Measurements from ENCODE around the gene PDXK.

Gene PDXK

DNA sequence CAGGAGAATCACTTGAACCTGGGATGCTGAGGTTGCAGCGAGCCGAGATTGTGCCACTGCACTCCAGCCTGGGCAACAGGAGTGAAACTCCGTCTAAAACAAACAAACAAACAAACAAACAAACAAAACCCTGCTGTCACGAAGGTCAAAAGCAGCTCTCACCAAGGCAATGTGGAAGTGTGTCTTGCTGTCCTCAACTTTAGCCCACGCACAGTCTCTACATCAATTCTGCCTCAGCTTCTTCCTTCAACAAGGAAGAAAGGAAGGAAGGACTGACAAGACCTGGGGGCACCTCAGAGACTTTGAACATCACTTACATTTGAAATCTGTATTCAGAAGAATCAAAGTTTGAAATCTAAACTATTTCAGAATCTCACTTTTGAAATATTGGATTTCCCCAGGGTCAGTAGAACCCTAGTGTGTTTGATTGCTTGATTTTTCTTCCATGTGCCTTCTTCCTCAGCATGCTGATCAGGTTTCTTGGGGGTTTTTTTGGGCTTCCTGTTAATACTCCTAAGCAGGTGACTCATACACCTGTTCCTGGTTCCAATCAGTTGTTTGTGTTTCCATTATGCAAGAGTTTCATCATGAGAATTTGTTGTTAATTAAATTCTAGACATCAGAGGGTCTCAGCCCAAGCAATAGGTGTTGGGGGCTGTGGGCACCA is 63.6 kb downstream of the PDXK start:
- no peak overlapping the region for H3K4me3 ChIP-seq (ENCODE audit: control insufficient read depth, low read depth, low read length)
- DNase-seq (ENCODE audit: low read depth), result no peak
- TF ChIP-seq, protein P1, sequence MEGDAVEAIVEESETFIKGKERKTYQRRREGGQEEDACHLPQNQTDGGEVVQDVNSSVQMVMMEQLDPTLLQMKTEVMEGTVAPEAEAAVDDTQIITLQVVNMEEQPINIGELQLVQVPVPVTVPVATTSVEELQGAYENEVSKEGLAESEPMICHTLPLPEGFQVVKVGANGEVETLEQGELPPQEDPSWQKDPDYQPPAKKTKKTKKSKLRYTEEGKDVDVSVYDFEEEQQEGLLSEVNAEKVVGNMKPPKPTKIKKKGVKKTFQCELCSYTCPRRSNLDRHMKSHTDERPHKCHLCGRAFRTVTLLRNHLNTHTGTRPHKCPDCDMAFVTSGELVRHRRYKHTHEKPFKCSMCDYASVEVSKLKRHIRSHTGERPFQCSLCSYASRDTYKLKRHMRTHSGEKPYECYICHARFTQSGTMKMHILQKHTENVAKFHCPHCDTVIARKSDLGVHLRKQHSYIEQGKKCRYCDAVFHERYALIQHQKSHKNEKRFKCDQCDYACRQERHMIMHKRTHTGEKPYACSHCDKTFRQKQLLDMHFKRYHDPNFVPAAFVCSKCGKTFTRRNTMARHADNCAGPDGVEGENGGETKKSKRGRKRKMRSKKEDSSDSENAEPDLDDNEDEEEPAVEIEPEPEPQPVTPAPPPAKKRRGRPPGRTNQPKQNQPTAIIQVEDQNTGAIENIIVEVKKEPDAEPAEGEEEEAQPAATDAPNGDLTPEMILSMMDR (IDR thresholded peaks at IDR 0.05; ENCODE audit: control insufficient read depth, insufficient read depth, low read depth, low read length, missing control alignments), result no peak

DNA sequence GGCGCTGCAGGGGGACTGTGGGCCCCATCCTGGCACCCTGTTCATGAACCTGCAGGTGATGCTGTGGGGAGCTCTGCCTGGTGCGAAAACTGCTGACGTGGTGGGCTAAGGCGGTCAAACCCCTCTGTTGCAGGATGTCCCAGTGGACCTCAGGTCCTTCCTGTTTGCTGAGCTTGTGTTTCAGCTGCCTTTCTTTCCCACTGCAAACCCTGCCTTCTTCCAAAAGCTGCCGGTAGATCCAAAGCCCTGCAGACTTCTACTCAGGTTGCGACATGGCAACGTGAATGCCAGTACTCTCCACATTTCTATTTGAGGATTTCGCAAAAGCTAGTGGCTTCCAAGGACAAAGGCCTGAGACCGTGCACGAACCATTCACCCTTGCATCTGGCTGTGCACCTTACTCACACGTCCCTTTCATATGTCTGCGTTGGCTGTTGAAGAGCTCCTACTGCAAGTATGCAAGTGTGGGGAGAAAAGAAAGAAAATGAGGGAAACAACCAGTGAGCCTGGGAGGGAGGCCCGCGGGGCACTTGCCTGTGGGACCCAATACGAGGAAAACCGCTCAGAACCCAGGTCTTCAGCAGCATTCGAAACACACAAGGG is 64.3 kb downstream of the PDXK start:
- TF ChIP-seq, protein P1 (IDR thresholded peaks at IDR 0.05; ENCODE audit: control insufficient read depth, insufficient read depth, low read depth, low read length, missing control alignments), result no peak

DNA sequence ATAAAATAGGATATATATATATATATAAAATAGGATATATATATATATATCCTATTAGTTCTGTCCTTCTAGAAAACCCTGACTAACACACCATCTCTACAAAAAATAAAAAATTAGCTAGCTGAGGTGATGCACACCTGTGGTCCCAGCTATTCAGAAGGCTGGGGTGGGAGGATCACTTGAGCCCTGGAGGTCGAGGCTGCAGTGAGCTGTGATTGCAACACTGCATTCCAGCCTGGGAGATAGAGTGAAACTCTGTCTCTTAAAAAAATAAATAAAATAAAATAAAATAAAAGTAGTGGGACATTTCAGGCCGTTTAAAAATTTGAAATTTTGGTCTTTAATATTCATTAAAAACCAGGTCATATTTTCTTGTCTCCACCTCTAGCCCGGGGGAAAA is 66.2 kb downstream of the PDXK start:
- TF ChIP-seq, protein P1 (IDR thresholded peaks at IDR 0.05; ENCODE audit: control insufficient read depth, insufficient read depth, low read depth, low read length, missing control alignments), result no peak
- DNase-seq (ENCODE audit: low read depth), result no peak
- H3K4me3 ChIP-seq (ENCODE audit: control insufficient read depth, low read depth, low read length), result no peak overlapping the region

More for the DNA sequence above, 64.3 kb downstream of the PDXK start:
- no peak overlapping the region for H3K4me3 ChIP-seq (ENCODE audit: control insufficient read depth, low read depth, low read length)
- DNase-seq (ENCODE audit: low read depth), result no peak

DNA sequence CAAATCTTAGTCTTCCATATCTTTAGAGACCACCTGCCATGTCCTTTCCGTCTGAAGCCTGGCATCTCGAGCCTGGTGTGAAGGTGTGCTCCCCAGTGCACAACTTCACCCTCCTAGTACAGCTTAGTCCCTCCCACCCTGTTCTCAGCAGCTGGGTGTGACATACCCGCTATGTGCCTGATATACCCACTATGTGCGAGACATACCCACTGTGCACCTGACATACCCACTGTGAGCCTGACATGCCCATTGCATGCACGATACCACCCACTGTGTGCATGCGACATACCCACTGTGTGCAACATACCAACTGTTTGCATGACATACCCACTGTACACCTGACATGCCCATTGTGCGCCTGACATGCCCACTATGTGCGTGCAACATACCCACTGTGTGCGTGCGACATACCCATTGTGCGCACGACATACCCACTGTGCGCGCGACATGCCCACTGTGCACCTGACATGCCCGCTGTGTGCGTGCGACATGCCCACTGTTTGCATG is 67.4 kb downstream of the PDXK start:
- DNase-seq (ENCODE audit: low read depth), result no peak
- no peak overlapping the region for H3K4me3 ChIP-seq (ENCODE audit: control insufficient read depth, low read depth, low read length)

DNA sequence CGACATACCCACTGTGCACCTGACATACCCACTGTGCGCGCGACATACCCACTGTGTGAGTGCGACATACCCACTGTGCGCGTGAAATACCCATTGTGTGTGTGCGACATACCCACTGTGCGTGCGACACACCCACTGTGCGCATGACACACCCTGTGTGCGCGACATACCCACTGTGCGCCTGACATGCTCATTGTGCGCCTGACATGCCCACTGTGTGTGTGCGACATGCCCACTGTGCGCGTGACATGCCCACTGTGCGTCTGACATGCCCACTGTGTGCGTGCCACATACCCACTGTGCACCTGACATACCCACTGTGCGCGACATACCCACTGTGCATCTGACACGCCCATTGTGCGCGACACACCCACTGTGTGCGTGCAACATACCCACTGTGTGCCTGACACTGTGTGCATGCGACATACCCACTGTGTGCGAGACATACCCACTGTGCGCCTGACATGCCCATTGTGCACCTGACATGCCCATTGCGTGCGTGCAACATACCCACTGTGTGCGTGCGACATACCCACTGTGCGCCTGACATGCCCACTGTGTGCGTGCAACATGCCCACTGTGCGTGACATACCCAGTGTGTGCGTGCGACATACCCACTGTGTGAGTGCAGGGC is 68.0 kb downstream of the PDXK start:
- no peak for DNase-seq (ENCODE audit: low read depth)
- TF ChIP-seq, protein P1 (IDR thresholded peaks at IDR 0.05; ENCODE audit: control insufficient read depth, insufficient read depth, low read depth, low read length, missing control alignments), result no peak
- H3K4me3 ChIP-seq (ENCODE audit: control insufficient read depth, low read depth, low read length), result no peak overlapping the region

More for the DNA sequence above, 67.4 kb downstream of the PDXK start:
- TF ChIP-seq, protein P1 (IDR thresholded peaks at IDR 0.05; ENCODE audit: control insufficient read depth, insufficient read depth, low read depth, low read length, missing control alignments), result no peak

DNA sequence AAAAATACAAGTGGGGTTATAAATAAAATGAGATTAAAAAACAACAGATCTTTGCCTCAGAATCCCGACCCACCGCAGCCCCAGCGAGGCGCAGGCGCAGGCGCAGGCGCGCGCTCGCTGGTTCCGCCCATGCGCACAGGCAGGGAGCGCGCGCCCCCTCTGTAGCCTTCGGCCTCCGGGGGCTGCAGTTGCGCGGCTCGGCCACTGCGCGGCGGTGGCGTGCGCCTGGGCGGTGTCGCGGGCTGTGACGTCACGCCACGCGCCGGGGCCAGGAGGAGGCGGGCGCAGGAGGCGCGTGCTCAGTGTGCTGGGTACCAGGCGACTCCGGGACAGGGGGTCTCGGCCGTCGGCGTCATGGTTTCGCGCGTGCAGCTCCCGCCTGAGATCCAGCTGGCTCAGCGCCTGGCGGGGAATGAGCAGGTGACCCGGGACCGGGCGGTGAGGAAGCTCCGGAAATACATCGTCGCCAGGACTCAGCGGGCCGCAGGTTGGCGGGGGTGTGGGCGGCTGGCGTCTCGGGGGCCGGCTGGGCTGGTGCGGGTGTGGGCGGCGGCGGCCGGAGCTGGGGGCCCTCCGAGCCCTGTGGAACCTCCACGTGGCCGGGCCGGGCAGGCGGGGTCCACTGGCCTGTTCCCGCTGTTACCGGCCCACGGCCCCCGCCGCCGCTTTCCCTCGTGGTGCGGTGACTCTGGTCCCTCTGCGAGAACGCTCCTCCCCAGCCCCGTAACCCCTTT is 70.5 kb downstream of the PDXK start, which contains the start of gene RRP1:
TSS of gene RRP1 (plus strand) at position 302 of the 734 bp plus-strand sequence. CDS start at position 355, 53 bp downstream.
- DNase-seq (ENCODE audit: low read depth), result peak; percentile 18
- peak within 1 kb of the TSS; percentile 87 for H3K4me3 ChIP-seq (ENCODE audit: control insufficient read depth, low read depth, low read length)
- TF ChIP-seq, protein P1 (IDR thresholded peaks at IDR 0.05; ENCODE audit: control insufficient read depth, insufficient read depth, low read depth, low read length, missing control alignments), result peak; percentile 55

Measured in AG09309 (cell line).